ENCODE measurements around the gene ILDR1. TPM values are rescaled to one million over a fixed set of nuclear protein-coding genes. Genes with fewer than 3 reads are reported as not detected.

ILDR1 gene
- total and polyA plus RNA-seq, 10 of the 15 experiments (the other 5 are each of a cell fraction or from before 2014, with no cell fraction given) = 1.3 to 12.0 (median 7.0) TPM

- ChIA-PET RAD21 (ENCODE audit: unreplicated experiment) (interaction anchor here (1.0 kb wide), 1 partner anchor 11 kb away, joined by 3 read pairs; no protein-coding TSS in a partner anchor), POLR2A (interaction anchor here (1.0 kb wide), 1 partner anchor 15 kb away, joined by 4 read pairs; no protein-coding TSS in a partner anchor), CTCF (no interaction called here), SMC1A (ENCODE audit: uncharacterized antibody, unreplicated experiment) (interaction anchor here (1.3 to 28.1 kb wide), 3 partner anchors 17 to 75 kb away, joined by 7 to 882 read pairs (median 11); no protein-coding TSS in a partner anchor)
- Histone ChIP-seq H3K27me3 (replicated peaks in 1 of 2; ENCODE audit: control insufficient read depth in 2 of 2, insufficient read depth in 2 of 2, low read length in 1 of 2) (no peaks in the 10 kb centered on the region), H3K4me3 (peak overlapping the region; percentile 18; the same call in 1 of the 2 replicates), H3K4me1 (ENCODE audit: control insufficient read depth, insufficient read depth, low read length) (peaks cover 72% of the 10 kb centered on the region), H3K27ac (ENCODE audit: control insufficient read depth, insufficient read depth) (peak overlapping the region; percentile 60), H3K36me3 (ENCODE audit: control insufficient read depth in 2 of 2, insufficient read depth in 2 of 2, low read length in 1 of 2) (no peaks in the 10 kb centered on the region; a peak in 2 of 4 replicates), H3K79me2 (ENCODE audit: control insufficient read depth, insufficient read depth, low read length) (peaks cover 51% of the 10 kb centered on the region), H2AFZ (ENCODE audit: control insufficient read depth, low read depth, low read length) (no peak overlapping the region), H3K9ac (ENCODE audit: control insufficient read depth, insufficient read depth, low read length) (no peak overlapping the region), H3K9me3 (replicated peaks; ENCODE audit: control insufficient read depth, insufficient read depth, low read length) (peaks cover 17% of the 10 kb centered on the region), H4K20me1 (ENCODE audit: control insufficient read depth, insufficient read depth) (no peaks in the 10 kb centered on the region), H3K4me2 (ENCODE audit: control insufficient read depth, insufficient read depth) (peak overlapping the region; percentile 50)
- WGBS (ENCODE audit: insufficient coverage, insufficient replicate concordance, low lambda C conversion rate, missing lambda C conversion rate) = 0% methylated on average over 1 of the region's 1 CpG
- no TSS peak for BruUV-seq (replicated peaks)
- ATAC-seq (peak; percentile 80), FAIRE-seq (peak; percentile 68), DNase-seq (ENCODE audit: low read depth, low spot score) (peak; percentile 91)
- in situ Hi-C loops (cut with MboI) = no loop called here
- intact Hi-C loops (cut with micrococcal nuclease; ENCODE audit: unreplicated experiment) = loop anchor here (1.0 to 5.0 kb wide), 4 partner anchors 20 to 243 kb away; partner anchors contain the start of gene CD86
- peak; percentile 48; the same call in 1 of the 2 replicates for TF ChIP-seq BMI1 (IDR thresholded peaks at IDR 0.05; ENCODE audit: borderline replicate concordance)
- no peak for TF ChIP-seq HDAC2 (IDR thresholded peaks at IDR 0.05)
- no peak for TF ChIP-seq ZBTB40 (IDR thresholded peaks at IDR 0.05; ENCODE audit: borderline replicate concordance)
- peak; percentile 43 to 69; a peak in 3 of 4 replicates for TF ChIP-seq IKZF2 (IDR thresholded peaks at IDR 0.05)
- TF ChIP-seq CHD4 (IDR thresholded peaks at IDR 0.05) = no peak
- no peak for TF ChIP-seq BRCA1 (IDR thresholded peaks at IDR 0.05; ENCODE audit: low read depth, low read length)
- no peak for TF ChIP-seq SMAD1 (IDR thresholded peaks at IDR 0.05; ENCODE audit: low read depth, partially characterized antibody)
- peak; percentile 38; the same call in 1 of the 2 replicates for TF ChIP-seq POLR2AphosphoS5 (IDR thresholded peaks at IDR 0.05; ENCODE audit: low read length)
- no peak for TF ChIP-seq SMAD5 (IDR thresholded peaks at IDR 0.05; ENCODE audit: low read depth)
- TF ChIP-seq ZBTB33 (IDR thresholded peaks at IDR 0.05) = no peak
- peak; percentile 53; the same call in 1 of the 2 replicates for TF ChIP-seq IKZF1 (conservative IDR thresholded peaks at IDR 0.05)
- no peak for TF ChIP-seq NRF1 (conservative IDR thresholded peaks at IDR 0.05; ENCODE audit: low read depth, low read length)
- no peak for TF ChIP-seq HDAC6 (IDR thresholded peaks at IDR 0.05; ENCODE audit: unreplicated experiment)
- 0 out of 2 replicates have a peak, but pooled peaks have one; percentile 48 for TF ChIP-seq STAT3 (IDR thresholded peaks at IDR 0.05; ENCODE audit: low read depth, low read length)
- TF ChIP-seq ETV6 (conservative IDR thresholded peaks at IDR 0.05 in 1 of 2, IDR thresholded peaks at IDR 0.05 in 1 of 2; ENCODE audit: borderline replicate concordance in 1 of 2, low read depth in 1 of 2) = peak in 1 of 2 experiments; percentile 25; a peak in 1 of 4 replicates
- TF ChIP-seq BHLHE40 (IDR thresholded peaks at IDR 0.05; ENCODE audit: borderline replicate concordance in 1 of 2, low read depth in 2 of 2, low read length in 1 of 2) = peak; percentile 71 to 73; a peak in 3 of 4 replicates
- TF ChIP-seq TAF1 (IDR thresholded peaks at IDR 0.05; ENCODE audit: borderline replicate concordance, low read depth, low read length) = no peak
- TF ChIP-seq PBX3 (IDR thresholded peaks at IDR 0.05; ENCODE audit: insufficient replicate concordance, low read depth, low read length) = no peak
Measured at GRCh38 chr3:122014741-122015140, 7.3 kb downstream of the ILDR1 start.
